ENCODE measurements around the gene ZFPM1.
"Not testable (repeated sequence)": the region's sequence is repeated elsewhere in the genome, so short reads cannot be mapped to it uniquely, and the experiment has no call there.

ZFPM1 gene

GRCh38 chr16:88468275-88469129 is 15.4 kb downstream of the ZFPM1 start:
- DNase-seq, result no peak

GRCh38 chr16:88469615-88470395 is 16.7 kb downstream of the ZFPM1 start:
- DNase-seq, result peak; percentile 31

- not testable (repeated sequence) for DNase-seq
Observed at GRCh38 chr16:88470396-88470680, 17.3 kb downstream of the ZFPM1 start.

GRCh38 chr16:88470696-88471095 is 17.6 kb downstream of the ZFPM1 start:
- not testable (repeated sequence) for DNase-seq

- DNase-seq, result no peak
Observed at GRCh38 chr16:88471115-88471514, 18.0 kb downstream of the ZFPM1 start.

GRCh38 chr16:88471575-88471974 is 18.5 kb downstream of the ZFPM1 start:
- DNase-seq, result no peak

GRCh38 chr16:88472069-88472468 is 19.0 kb downstream of the ZFPM1 start:
- no peak for DNase-seq

GRCh38 chr16:88472637-88473205 is 19.6 kb downstream of the ZFPM1 start:
- DNase-seq, result no peak

GRCh38 chr16:88473666-88474534 is 20.8 kb downstream of the ZFPM1 start:
- no peak for DNase-seq

- no peak for DNase-seq
Observed at GRCh38 chr16:88475037-88475436, 22.0 kb downstream of the ZFPM1 start.

GRCh38 chr16:88476203-88476602 is 23.1 kb downstream of the ZFPM1 start:
- DNase-seq, result no peak

- DNase-seq, result no peak
Observed at GRCh38 chr16:88476817-88477397, 23.8 kb downstream of the ZFPM1 start.

- peak; percentile 22 for DNase-seq
Observed at GRCh38 chr16:88477631-88478519, 24.8 kb downstream of the ZFPM1 start.

GRCh38 chr16:88478889-88479792 is 26.1 kb downstream of the ZFPM1 start:
- no peak for DNase-seq

GRCh38 chr16:88479793-88480760 is 27.0 kb downstream of the ZFPM1 start:
- peak; percentile 28 for DNase-seq

- no peak for DNase-seq
Observed at GRCh38 chr16:88480829-88481228, 27.7 kb downstream of the ZFPM1 start.

- DNase-seq, result no peak
Observed at GRCh38 chr16:88481851-88482250, 28.8 kb downstream of the ZFPM1 start.

- DNase-seq, result no peak
Observed at GRCh38 chr16:88482630-88483391, 29.7 kb downstream of the ZFPM1 start.

- no peak for DNase-seq
Observed at GRCh38 chr16:88483392-88483641, 30.2 kb downstream of the ZFPM1 start.

All from activated effector memory CD4-positive, alpha-beta T cell treated with Interleukin-2 at 50 U/mL for 16 hours (primary cell).